HL-60 (cell line): ENCODE results near the gene KCNAB1.
"Not testable (repeated sequence)": the region's sequence is repeated elsewhere in the genome, so short reads cannot be mapped to it uniquely, and the experiment has no call there.

Experiments
- DNase-seq, 2 experiments: peaks; one replicate each; pipeline ENCODE4 v3.0.0-alpha.2; 2010 to 2020; ENCODE audit warnings: low read depth in 1 of 2, low spot score in 1 of 2
- H3K27ac ChIP-seq: fragments of 250-450 bp; sonication (Bioruptor Pico); replicated peaks from 2 replicates; pipeline ENCODE4 v1.5.1; 2020; ENCODE audit warnings: mild to moderate bottlenecking, moderate library complexity
- H3K27me3 ChIP-seq: fragments of 250-450 bp; sonication (Bioruptor Pico); 2 replicates; pipeline ENCODE4 v1.5.1; 2021; ENCODE audit warnings: mild to moderate bottlenecking, moderate library complexity; ENCODE audit not compliant: insufficient read depth, poor library complexity, severe bottlenecking
- H3K4me3 ChIP-seq: replicated peaks from 2 replicates; pipeline ENCODE4 v1.5.1; 2011; ENCODE audit warnings: mild to moderate bottlenecking, control low read depth, low read length; ENCODE audit not compliant: insufficient read depth
- CTCF ChIP-seq: IDR thresholded peaks from one replicate; pipeline ENCODE4 v1.5.1; 2011; ENCODE audit warnings: low read length, control low read depth, inconsistent platforms; ENCODE audit not compliant: insufficient read depth
- GABPA ChIP-seq: IDR thresholded peaks from 2 replicates; pipeline ENCODE4 v1.6.1; 2012; ENCODE audit warnings: low read depth
- POLR2AphosphoS5 ChIP-seq: IDR thresholded peaks from 2 replicates; pipeline ENCODE4 v1.6.1; 2012; ENCODE audit warnings: low read depth
- SPI1 ChIP-seq: IDR thresholded peaks from 2 replicates; pipeline ENCODE4 v1.6.1; 2012; ENCODE audit warnings: low read depth, mild to moderate bottlenecking, borderline replicate concordance
- TF ChIP-seq, protein P1 (sequence below): IDR thresholded peaks from 2 replicates; pipeline ENCODE4 v1.6.1; 2012; ENCODE audit warnings: low read depth; ENCODE audit not compliant: insufficient replicate concordance

The KCNAB1 gene

DNA sequence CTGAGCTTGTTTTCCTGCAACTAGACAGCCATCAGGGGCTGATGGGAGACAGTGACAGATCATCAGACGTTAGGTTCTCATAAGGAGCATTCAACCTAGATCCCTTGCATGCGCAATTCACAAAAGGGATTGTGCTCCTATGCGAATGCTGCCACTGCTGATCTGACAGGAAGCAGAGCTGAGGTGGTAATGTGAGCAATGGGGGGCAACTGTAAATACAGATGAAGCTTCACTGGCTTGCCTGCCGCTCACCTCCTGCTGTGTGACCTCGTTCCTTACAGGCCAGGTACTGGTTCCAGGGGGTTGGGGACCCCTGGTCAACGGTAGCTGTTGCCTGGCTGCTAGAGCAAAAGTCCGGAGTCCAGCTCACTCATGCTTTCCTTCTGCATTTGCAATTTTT is 26.4 kb upstream of the KCNAB1 start:
- DNase-seq: no peak
- H3K4me3 ChIP-seq: no peak overlapping the region
- H3K27ac ChIP-seq: no peak overlapping the region
- TF ChIP-seq SPI1 (no peak), POLR2AphosphoS5 (no peak)
- TF ChIP-seq, protein P1, sequence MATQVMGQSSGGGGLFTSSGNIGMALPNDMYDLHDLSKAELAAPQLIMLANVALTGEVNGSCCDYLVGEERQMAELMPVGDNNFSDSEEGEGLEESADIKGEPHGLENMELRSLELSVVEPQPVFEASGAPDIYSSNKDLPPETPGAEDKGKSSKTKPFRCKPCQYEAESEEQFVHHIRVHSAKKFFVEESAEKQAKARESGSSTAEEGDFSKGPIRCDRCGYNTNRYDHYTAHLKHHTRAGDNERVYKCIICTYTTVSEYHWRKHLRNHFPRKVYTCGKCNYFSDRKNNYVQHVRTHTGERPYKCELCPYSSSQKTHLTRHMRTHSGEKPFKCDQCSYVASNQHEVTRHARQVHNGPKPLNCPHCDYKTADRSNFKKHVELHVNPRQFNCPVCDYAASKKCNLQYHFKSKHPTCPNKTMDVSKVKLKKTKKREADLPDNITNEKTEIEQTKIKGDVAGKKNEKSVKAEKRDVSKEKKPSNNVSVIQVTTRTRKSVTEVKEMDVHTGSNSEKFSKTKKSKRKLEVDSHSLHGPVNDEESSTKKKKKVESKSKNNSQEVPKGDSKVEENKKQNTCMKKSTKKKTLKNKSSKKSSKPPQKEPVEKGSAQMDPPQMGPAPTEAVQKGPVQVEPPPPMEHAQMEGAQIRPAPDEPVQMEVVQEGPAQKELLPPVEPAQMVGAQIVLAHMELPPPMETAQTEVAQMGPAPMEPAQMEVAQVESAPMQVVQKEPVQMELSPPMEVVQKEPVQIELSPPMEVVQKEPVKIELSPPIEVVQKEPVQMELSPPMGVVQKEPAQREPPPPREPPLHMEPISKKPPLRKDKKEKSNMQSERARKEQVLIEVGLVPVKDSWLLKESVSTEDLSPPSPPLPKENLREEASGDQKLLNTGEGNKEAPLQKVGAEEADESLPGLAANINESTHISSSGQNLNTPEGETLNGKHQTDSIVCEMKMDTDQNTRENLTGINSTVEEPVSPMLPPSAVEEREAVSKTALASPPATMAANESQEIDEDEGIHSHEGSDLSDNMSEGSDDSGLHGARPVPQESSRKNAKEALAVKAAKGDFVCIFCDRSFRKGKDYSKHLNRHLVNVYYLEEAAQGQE: no peak
- H3K27me3 ChIP-seq: no peaks in the 10 kb centered on the region

DNA sequence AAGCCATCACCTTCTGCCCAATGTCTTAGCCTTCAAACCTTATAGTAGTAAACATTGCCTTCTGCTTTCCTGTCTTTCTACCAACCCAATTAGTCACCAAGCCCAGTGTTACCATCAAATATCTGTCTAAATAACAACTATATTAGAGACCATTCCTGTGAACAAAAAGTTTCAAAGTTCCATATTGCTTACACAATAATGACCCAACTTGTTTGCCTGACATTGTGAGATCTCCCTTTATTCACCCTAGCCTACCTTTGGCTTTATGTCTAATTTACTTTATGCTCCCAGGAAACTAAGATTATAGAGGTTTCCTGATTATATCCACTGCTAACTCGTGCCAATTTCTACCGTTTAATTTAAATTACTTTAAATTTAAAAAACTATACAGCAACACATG is 26.0 kb upstream of the KCNAB1 start:
- TF ChIP-seq, protein P1: no peak
- TF ChIP-seq CTCF (no peak), GABPA (no peak), POLR2AphosphoS5 (no peak), SPI1 (no peak)
- no peak overlapping the region for H3K27ac ChIP-seq
- H3K27me3 ChIP-seq: no peaks in the 10 kb centered on the region
- DNase-seq: no peak
- no peak overlapping the region for H3K4me3 ChIP-seq

DNA sequence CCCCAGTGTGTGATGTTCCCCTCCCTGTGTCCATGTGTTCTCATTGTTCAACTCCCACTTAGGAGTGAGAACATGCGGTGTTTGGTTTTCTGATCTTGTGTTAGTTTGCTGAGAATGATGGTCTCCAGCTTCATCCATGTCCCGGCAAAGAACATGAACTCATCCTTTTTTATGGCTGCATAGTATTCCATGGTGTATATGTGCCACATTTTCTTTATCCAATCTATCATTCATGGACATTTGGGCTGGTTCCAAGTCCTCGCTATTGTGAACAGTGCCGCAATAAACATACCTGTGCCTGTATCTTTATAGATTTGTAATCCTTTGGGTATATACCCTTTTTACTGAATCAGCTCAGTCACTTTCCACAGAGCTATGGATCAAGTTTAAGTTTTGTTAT is 24.7 kb upstream of the KCNAB1 start:
- DNase-seq, H3K27ac ChIP-seq, H3K27me3 ChIP-seq: not testable (repeated sequence)

GRCh38 chr3:156098437-156099035 is 21.8 kb upstream of the KCNAB1 start:
- DNase-seq: no peak
- TF ChIP-seq SPI1 (no peak), GABPA (no peak), CTCF (no peak), POLR2AphosphoS5 (no peak)
- TF ChIP-seq, protein P1: no peak
- no peak overlapping the region for H3K27ac ChIP-seq
- no peak overlapping the region for H3K4me3 ChIP-seq
- no peaks in the 10 kb centered on the region for H3K27me3 ChIP-seq

More for the DNA sequence above, 24.7 kb upstream of the KCNAB1 start:
- not testable (repeated sequence) for H3K4me3 ChIP-seq

DNA sequence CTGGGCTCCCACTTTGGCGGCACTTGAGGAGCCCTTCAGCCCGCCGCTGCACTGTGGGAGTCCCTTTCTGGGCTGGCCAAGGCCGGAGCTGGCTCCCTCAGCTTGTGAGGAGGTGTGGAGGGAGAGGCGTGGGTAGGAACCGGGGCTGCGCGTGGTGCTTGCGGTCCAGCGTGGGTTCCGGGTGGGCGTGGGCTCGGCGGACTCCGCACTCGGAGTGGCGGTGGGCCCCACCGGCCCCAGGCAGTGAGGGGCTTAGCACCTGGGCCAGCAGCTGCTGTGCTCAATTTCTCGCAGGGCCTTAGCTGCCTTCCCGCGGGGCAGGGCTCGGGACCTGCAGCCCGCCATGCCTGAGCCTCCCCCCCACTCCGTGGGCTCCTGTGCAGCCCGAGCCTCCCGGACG is 21.0 kb upstream of the KCNAB1 start:
- not testable (repeated sequence) for H3K27me3 ChIP-seq, H3K27ac ChIP-seq, H3K4me3 ChIP-seq, DNase-seq

DNA sequence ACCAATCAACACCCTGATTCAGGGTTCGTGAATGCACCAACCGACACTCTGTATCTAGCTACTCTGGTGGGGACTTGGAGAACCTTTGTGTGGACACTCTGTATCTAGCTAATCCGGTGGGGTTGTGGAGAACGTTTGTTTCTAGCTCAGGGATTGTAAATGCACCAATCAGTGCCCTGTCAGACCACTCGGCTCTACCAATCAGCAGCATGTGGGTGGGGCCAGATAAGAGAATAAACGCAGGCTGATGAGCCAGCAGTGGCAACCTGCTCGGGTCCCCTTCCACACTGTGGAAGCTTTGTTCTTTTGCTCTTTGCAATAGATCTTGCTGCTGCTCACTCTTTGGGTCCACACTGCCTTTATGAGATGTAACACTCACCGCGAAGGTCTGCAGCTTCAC is 20.4 kb upstream of the KCNAB1 start:
- H3K27ac ChIP-seq, DNase-seq, H3K27me3 ChIP-seq, H3K4me3 ChIP-seq: not testable (repeated sequence)
